ENCODE results near the gene GNAT2.

DNA sequence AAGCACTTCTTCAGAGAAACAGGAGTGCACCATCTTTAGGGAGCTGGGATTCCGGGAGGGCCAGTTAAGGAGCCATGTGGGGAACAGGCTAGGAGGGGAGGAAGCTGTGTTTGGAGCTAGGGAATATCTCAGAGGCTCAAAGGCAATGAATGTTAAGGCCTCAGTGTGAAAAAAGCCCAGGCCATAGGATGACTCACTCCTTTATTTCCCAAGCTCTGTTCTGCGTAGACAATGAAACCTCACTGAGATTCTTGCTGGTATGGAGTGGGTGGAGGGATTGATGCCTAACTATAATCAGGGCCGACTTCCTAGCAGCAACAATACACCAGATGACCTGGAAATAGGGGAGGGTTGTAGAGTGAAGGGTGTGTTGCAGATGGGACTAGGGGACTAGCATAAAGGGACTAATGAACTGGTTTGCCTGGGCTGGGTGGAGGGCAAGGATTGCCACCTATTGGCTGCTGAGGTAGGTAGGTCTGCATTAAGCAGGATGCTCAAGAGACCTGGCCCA, 2.1 kb downstream of the GNAT2 start:
- TF ChIP-seq POLR2AphosphoS5 (IDR thresholded peaks at IDR 0.05) (peak in 1 of 2 donors; percentile 62), POLR2A (IDR thresholded peaks at IDR 0.05) (peak in 1 of 4 donors; percentile 19), CTCF (IDR thresholded peaks at IDR 0.05) (no peak), EP300 (IDR thresholded peaks at IDR 0.05) (no peak)

Data from upper lobe of left lung (tissue), 4 donors.